Stromal cell of bone marrow (primary cell): ENCODE results near the gene RGS12.

ENCODE experiments used
- DNase-seq: peaks from one replicate; pipeline ENCODE4 v3.0.0-alpha.2; 2012; ENCODE audit warnings: low read depth

RGS12 gene

DNA sequence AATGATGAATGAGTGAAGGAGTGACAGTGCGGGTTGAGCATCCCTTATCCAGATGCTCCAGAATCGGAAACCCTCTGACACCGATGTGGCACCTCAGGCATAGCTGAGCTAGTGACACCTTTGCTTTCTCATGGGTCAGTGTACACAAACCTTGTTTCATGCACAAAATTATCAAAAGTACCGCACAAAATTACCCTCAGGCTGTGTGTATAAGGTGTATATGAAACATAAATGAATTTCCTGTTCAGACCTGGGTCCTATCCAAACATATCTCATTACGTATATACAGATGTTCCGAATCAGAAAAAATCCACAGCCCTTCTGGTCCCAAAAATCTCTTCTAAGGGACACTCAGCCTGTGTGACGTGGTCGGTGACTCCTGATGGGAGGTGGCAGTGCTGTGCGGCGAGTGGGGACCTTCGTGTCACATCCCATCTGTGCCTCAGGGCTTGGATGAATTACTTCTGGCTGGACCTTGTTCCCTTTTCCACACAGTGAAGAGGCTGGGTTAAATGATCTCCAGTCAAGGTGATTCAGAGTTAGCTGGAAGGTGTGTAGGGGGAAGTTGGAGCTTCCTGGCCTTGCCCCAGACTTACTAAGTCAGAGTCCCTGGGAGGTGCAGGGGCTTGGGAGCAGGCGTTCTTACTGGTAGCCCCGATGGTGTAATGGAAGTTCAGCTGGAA is 18.8 kb downstream of the RGS12 start:
- no peak for DNase-seq

- DNase-seq, result no peak
Measured at GRCh38 chr4:3312362-3312761, 19.5 kb downstream of the RGS12 start.

DNA sequence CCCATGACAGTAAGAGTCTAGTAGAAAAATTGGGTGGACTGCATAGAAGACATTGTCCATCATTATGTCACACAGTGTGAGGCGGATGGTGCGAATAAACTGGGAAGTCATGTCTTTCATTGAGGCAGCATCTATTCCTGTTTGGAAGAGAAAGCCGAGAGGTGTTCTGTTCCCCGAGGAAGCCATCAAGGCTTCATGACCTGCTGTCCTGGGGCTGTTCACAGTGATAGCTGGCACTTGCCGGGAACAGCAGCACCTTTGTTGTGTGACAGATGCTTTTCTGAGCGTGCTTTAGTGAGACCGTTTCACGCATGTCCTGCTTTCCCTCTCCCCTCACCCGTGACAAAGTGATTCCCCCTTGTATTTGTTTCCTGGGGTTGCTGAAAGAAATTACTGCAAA is 20.3 kb downstream of the RGS12 start:
- DNase-seq, result no peak

- no peak for DNase-seq
Measured at GRCh38 chr4:3313556-3314228, 20.9 kb downstream of the RGS12 start.

DNA sequence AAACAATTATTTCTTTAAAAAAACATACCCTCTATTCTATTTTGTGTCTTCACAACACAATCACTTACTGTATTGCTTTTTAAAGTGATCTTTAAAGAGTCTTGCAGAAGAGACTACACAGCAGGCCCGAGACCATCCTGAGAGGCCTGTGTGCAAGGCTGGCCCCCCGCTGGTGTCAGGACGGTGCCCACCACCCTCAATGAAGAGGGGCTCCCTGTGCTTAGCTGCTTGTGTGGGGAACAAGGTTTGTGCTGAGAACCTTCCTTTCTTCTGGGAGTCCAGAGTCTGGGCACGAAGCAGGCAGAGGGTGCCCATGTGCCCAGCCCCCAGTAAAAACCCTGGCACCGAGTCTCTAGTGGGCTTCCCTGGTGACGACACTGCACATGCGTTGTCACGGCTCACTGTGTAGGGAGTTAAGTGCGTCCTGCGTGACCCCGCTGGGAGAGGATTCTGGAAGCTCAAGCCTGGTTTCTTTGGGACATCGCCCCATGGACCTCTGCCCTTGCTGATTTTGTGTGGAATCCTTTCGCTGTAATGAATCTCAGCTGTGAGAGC is 22.0 kb downstream of the RGS12 start:
- no peak for DNase-seq

DNA sequence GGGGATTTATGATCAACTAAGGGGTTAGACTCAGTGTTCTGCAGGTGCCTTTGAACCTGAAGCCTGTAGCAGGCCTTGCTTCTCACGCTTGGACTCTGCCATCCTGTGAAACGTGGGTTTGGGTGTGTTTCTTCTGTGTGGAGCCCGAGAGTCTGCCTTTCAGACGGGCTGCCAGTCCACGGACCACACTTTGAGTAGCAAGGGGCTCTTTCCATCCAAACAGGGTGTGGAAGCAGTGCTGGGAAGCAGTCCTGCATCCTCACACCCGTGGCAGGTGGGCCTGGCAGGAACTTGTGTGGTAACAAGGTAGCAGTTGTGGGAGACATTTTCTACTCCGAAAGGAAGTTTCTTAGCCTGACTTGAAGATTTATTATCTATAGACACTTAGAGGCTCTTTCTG is 22.7 kb downstream of the RGS12 start:
- DNase-seq, result no peak

DNA sequence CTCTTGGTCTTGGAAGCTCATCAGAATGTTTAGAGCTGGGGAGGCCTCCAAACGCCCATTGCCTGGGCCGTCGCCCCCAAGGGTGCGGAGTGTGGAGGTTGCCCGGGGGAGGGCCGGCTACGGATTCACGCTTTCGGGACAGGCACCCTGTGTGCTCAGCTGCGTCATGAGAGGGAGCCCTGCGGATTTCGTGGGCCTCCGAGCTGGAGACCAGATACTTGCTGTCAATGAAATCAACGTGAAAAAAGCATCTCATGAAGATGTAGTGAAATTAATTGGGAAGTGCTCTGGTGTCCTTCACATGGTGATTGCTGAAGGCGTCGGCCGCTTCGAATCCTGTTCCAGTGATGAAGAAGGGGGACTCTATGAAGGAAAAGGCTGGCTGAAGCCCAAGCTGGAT is 23.3 kb downstream of the RGS12 start:
- no peak for DNase-seq

GRCh38 chr4:3317011-3317655 is 24.3 kb downstream of the RGS12 start:
- DNase-seq, result no peak

DNA sequence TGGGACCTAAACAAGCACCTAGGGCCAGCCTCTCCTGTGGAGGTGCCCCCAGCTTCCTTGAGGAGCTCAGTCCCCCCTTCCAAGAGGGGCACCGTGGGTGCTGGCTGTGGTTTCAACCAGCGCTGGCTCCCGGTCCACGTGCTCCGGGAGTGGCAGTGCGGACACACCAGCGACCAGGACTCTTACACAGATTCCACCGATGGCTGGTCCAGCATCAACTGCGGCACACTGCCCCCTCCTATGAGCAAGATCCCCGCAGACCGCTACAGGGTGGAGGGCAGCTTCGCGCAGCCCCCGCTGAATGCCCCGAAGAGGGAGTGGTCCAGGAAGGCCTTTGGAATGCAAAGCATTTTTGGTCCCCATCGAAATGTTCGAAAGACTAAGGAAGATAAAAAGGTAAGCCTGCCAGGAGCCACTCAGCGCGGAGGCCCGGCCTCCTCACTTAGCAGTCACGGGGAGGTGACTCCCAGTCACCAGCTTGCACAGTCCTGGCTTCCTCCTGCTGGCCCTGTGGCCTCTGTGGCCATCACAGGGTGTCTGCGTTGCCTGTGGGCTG is 24.9 kb downstream of the RGS12 start:
- no peak for DNase-seq

DNA sequence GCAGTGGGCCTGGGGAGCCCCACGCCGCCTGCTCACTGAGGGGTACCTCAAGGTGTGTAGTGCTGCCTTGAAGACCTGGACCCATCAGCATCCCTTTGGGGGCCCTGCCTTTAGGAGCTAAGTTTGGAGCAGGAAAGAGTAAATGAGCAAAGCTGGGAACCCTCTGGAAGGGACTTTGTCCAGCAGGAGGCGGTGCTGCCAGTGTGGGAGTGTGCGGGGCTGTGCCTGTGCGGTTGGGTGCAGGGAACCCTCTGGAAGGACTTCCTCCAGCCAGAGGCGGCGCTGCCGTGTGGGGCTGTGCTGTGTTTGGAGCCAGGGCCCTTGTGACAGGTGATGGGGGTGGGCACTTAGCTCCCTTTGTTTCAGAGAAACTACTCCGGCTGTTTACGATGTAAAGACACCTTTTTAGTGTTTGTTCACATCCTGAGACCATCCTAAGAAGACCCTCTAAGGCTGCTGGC is 25.8 kb downstream of the RGS12 start:
- DNase-seq, result no peak

DNA sequence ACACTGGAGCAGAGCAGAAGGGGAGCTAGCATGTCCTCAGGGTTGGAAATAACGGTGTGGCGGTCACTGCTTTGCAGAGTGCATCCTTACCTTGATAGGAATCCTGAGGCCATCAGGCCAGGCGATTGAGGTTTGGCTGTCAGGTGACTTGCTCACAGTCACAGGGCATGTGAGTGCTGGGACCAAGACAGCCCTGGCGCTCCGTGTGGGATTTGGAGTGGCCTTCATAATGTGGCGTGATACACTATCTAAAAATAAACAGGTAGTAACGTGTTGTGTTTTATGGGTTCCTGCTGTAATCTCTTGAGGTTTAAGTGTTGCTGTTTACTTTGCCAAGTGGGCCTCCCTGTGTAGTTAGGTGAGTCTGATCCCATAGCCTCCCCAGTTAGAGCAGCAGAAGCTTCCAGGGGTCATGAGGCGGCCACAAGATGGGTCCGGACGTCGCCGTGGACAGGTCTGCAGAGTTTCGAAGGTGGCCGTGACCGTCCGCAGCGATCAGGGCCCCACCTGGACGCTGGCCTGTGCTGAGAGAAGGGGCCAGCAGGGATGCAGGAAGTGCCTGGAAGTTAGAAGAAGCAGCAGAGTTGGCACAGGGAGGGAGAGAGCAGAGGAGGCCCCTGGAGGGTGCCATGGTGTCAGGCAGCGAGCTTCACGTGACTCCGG is 27.7 kb downstream of the RGS12 start:
- DNase-seq, result no peak

DNA sequence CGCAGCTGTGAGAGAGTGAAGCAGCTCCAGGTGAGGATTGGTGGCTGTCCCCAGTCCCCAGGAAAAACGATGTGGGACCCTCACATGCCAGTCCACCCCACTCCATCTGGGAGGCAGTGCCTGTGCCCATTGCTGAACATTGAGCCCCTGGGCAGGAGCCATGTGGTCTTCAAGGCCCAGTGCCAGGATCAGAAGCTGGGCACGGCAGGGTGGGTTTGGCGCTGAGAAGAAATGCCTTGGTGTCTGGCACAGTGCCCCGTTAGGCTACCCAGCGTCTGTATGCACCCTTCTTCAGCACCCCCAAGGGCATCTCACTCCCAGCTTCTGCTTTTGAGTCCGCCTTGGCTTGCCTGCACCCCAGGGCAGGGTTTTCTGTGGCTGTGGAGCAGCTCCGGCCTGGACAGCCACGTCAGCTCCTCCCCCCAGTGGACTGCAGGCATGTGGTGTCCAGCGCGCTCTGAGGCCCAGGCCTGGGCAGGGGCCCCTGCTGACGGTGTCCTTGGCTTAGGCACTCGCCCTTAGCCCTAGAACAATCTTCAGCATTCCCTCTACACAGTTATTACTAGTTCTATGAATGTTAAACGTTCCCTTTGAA is 28.6 kb downstream of the RGS12 start:
- DNase-seq, result no peak

- DNase-seq, result no peak
Measured at GRCh38 chr4:3322059-3322550, 29.3 kb downstream of the RGS12 start.

DNA sequence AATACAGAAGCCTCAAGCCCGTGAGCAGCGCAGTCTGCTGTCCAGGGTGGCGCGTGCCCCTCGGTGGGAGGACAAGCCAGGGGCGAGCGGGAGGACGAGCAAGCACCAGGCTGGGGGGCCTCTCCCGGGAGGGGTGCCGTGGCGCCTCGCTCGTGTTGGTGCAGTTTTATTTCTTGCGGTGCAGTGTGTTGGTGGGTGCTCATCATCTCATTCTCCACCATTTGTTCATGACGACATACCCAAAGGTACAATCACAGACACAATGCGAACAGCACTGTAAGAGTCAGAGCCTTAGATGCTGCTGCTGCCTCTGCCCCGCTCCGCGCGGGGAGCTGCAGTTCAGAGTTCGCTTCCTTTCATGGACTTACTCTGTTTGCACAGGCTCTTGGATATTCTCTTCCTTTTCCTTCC is 30.3 kb downstream of the RGS12 start:
- DNase-seq, result no peak

- DNase-seq, result no peak
Measured at GRCh38 chr4:3324093-3324815, 31.4 kb downstream of the RGS12 start.

- DNase-seq, result no peak
Measured at GRCh38 chr4:3328814-3329663, 36.2 kb downstream of the RGS12 start.

DNA sequence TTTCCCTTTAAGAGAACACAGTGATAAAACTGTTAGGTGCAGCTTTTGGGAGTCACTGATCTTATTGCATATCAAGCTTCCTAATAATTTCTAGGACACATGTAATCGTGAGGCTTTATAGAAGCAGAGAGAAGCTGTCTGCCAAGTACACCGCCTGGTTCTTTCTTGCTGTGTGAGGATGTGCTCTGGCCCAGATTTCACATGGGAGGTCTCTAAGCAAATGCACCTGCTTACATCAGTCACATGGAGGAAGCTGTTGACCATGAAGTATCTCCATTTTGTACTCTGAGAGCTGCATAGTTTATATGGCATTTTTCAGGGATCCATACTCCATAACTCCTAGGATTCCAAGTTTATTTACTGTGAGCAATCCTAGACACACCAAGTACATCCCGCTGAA is 37.1 kb downstream of the RGS12 start:
- no peak for DNase-seq

- DNase-seq, result no peak
Measured at GRCh38 chr4:3330707-3331106, 37.9 kb downstream of the RGS12 start.

- no peak for DNase-seq
Measured at GRCh38 chr4:3331511-3332394, 38.9 kb downstream of the RGS12 start.
